Activated naive CD4-positive, alpha-beta T cell treated with anti-CD3 and anti-CD28 coated beads, Interleukin-2, amount 50 U/mL, for 72 hours (primary cell): ENCODE results near the gene KRT80. TPM values are rescaled to one million over a fixed set of nuclear protein-coding genes. Genes with fewer than 3 reads are reported as not detected.

Experiments
- ATAC-seq, 2 donors: fragments of 150-1000 bp; cut with Tn5 transposase; 2 replicates each; pipeline ENCODE4 v1.10.0; 2021; ENCODE audit warnings: mild to moderate bottlenecking in 2 of 2, moderate library complexity in 2 of 2
- DNase-seq, 2 donors: peaks; one replicate each; pipeline ENCODE4 v3.0.0; 2021 to 2022; ENCODE audit warnings: low spot score in 2 of 2
- H3K27ac Mint-ChIP-seq, 2 donors: one replicate each; pipeline ENCODE4 v1.8.0; 2022; ENCODE audit warnings: mild to moderate bottlenecking in 2 of 2, mixed read lengths in 2 of 2
- H3K36me3 Mint-ChIP-seq, 2 donors: one replicate each; pipeline ENCODE4 v1.8.0; 2022; ENCODE audit warnings: mixed read lengths in 2 of 2
- H3K9me3 Mint-ChIP-seq, 2 donors: one replicate each; pipeline ENCODE4 v1.8.0; 2022; ENCODE audit warnings: mixed read lengths in 2 of 2
- total RNA-seq, 2 donors: library from RNA; stranded (reverse); gene quantifications; one replicate each; pipeline ENCODE4 v1.2.3, GENCODE V29; 2022

KRT80 gene
- total RNA-seq, 2 donors from 2014 or later, result not detected

GRCh38 chr12:52231305-52232202 is 39.7 kb upstream of the KRT80 start:
- Mint-ChIP-seq H3K36me3 (no peaks in the 10 kb centered on the region), H3K9me3 (no peaks in the 10 kb centered on the region), H3K27ac (no peak overlapping the region)
- DNase-seq (no peak), ATAC-seq (no peak)

- ATAC-seq (no peak), DNase-seq (no peak)
- Mint-ChIP-seq H3K27ac (no peak overlapping the region), H3K9me3 (no peaks in the 10 kb centered on the region), H3K36me3 (no peaks in the 10 kb centered on the region)
Observed at GRCh38 chr12:52230364-52231281, 38.8 kb upstream of the KRT80 start.

- no peak for DNase-seq
Observed at GRCh38 chr12:52229836-52230343, 38.1 kb upstream of the KRT80 start.

GRCh38 chr12:52228931-52229330 is 37.1 kb upstream of the KRT80 start:
- Mint-ChIP-seq H3K27ac (no peak overlapping the region), H3K9me3 (peaks cover 0 to 4% of the 10 kb centered on the region in 2 donors), H3K36me3 (no peaks in the 10 kb centered on the region)
- ATAC-seq, result no peak
- DNase-seq, result no peak

More at GRCh38 chr12:52229836-52230343, 38.1 kb upstream of the KRT80 start:
- Mint-ChIP-seq H3K36me3 (no peaks in the 10 kb centered on the region), H3K27ac (no peak overlapping the region), H3K9me3 (no peaks in the 10 kb centered on the region)
- no peak for ATAC-seq

GRCh38 chr12:52228366-52228765 is 36.6 kb upstream of the KRT80 start:
- Mint-ChIP-seq H3K27ac (no peak overlapping the region), H3K36me3 (no peaks in the 10 kb centered on the region), H3K9me3 (peaks cover 0 to 4% of the 10 kb centered on the region in 2 donors)
- ATAC-seq, result no peak
- DNase-seq, result no peak

- no peaks in the 10 kb centered on the region for H3K36me3 Mint-ChIP-seq
- ATAC-seq (no peak), DNase-seq (no peak)
- H3K9me3 Mint-ChIP-seq, result peaks cover 0 to 4% of the 10 kb centered on the region in 2 donors
- no peak overlapping the region for H3K27ac Mint-ChIP-seq
Observed at GRCh38 chr12:52227606-52228166, 35.9 kb upstream of the KRT80 start.

- peaks cover 0 to 4% of the 10 kb centered on the region in 2 donors for H3K9me3 Mint-ChIP-seq
- H3K27ac Mint-ChIP-seq, result no peak overlapping the region
Observed at GRCh38 chr12:52226446-52226845, 34.6 kb upstream of the KRT80 start.

GRCh38 chr12:52225752-52226151 is 33.9 kb upstream of the KRT80 start:
- Mint-ChIP-seq H3K36me3 (no peaks in the 10 kb centered on the region), H3K27ac (no peak overlapping the region), H3K9me3 (peaks cover 0 to 4% of the 10 kb centered on the region in 2 donors)
- ATAC-seq, result no peak
- no peak for DNase-seq

More at GRCh38 chr12:52226446-52226845, 34.6 kb upstream of the KRT80 start:
- DNase-seq (no peak), ATAC-seq (no peak)
- H3K36me3 Mint-ChIP-seq, result no peaks in the 10 kb centered on the region

GRCh38 chr12:52224151-52224550 is 32.3 kb upstream of the KRT80 start:
- Mint-ChIP-seq H3K27ac (no peak overlapping the region), H3K9me3 (peaks cover 0 to 4% of the 10 kb centered on the region in 2 donors), H3K36me3 (no peaks in the 10 kb centered on the region)
- DNase-seq, result no peak
- ATAC-seq, result no peak

GRCh38 chr12:52223406-52224039 is 31.7 kb upstream of the KRT80 start:
- DNase-seq, result no peak
- Mint-ChIP-seq H3K36me3 (no peaks in the 10 kb centered on the region), H3K27ac (no peak overlapping the region), H3K9me3 (peaks cover 0 to 4% of the 10 kb centered on the region in 2 donors)
- no peak for ATAC-seq

- no peak for ATAC-seq
- H3K36me3 Mint-ChIP-seq, result no peaks in the 10 kb centered on the region
- no peak overlapping the region for H3K27ac Mint-ChIP-seq
- H3K9me3 Mint-ChIP-seq, result peaks cover 0 to 4% of the 10 kb centered on the region in 2 donors
- no peak for DNase-seq
Observed at GRCh38 chr12:52222692-52223091, 30.9 kb upstream of the KRT80 start.

- no peaks in the 10 kb centered on the region for H3K36me3 Mint-ChIP-seq
- ATAC-seq (peak; percentile 96 to 97), DNase-seq (peak; percentile 76 to 85)
- no peak overlapping the region for H3K27ac Mint-ChIP-seq
- peaks cover 0 to 4% of the 10 kb centered on the region in 2 donors for H3K9me3 Mint-ChIP-seq
Observed at GRCh38 chr12:52221912-52222457, 30.2 kb upstream of the KRT80 start.

- Mint-ChIP-seq H3K27ac (no peak overlapping the region), H3K36me3 (no peaks in the 10 kb centered on the region), H3K9me3 (peaks cover 0 to 4% of the 10 kb centered on the region in 2 donors)
- DNase-seq, result no peak
- no peak for ATAC-seq
Observed at GRCh38 chr12:52221070-52221781, 29.4 kb upstream of the KRT80 start.

GRCh38 chr12:52220477-52220876 is 28.7 kb upstream of the KRT80 start:
- peaks cover 0 to 4% of the 10 kb centered on the region in 2 donors for H3K9me3 Mint-ChIP-seq
- H3K36me3 Mint-ChIP-seq, result no peaks in the 10 kb centered on the region
- ATAC-seq (no peak), DNase-seq (no peak)
- H3K27ac Mint-ChIP-seq, result no peak overlapping the region

- Mint-ChIP-seq H3K27ac (no peak overlapping the region), H3K36me3 (no peaks in the 10 kb centered on the region), H3K9me3 (no peaks in the 10 kb centered on the region)
- DNase-seq (no peak), ATAC-seq (no peak)
Observed at GRCh38 chr12:52218001-52218400, 26.2 kb upstream of the KRT80 start.
